HCT116 (cell line): ENCODE data around the gene FRK. TPM values are rescaled to one million over a fixed set of nuclear protein-coding genes. Genes with fewer than 3 reads are reported as not detected.

Experiments used
- ATAC-seq: fragments of 200-7000 bp; cut with Tn5 transposase; 2 replicates; pipeline ENCODE4 v1.9.1; 2020; ENCODE audit warnings: mild to moderate bottlenecking, moderate library complexity
- BruUV-seq: library from RNA; stranded (reverse); fragments of 400-500 nt; replicated peaks from 2 replicates; lab custom pipeline; 2021; lab: Mats Ljungman, UMichigan
- CTCF ChIA-PET: fragments of 300-600 bp; sonication (Branson Sonifier 250); formaldehyde crosslinking; loops from one replicate; lab custom pipeline; 2021; ENCODE audit warnings: antibody characterized with exemption; lab: Charles Lee
- POLR2A ChIA-PET: fragments of 300-600, 350-600 bp; sonication (Branson Sonifier 250); formaldehyde crosslinking; loops from one replicate; lab custom pipeline; 2021; ENCODE audit warnings: antibody characterized with exemption; lab: Charles Lee
- RAD21 ChIA-PET, 2 experiments: fragments of 300-600 bp; sonication (Branson Sonifier 250); formaldehyde crosslinking; loops; one replicate each; lab custom pipeline; 2023; ENCODE audit warnings: low total read pairs in 2 of 2; ENCODE audit not compliant: uncharacterized antibody in 2 of 2, unreplicated experiment in 2 of 2, low non-redundant PET in 1 of 2; lab: Charles Lee
- DNase-seq: peaks from one replicate; pipeline ENCODE4 v3.0.0-alpha.2; 2010; ENCODE audit warnings: low read depth, low spot score
- H2AFZ ChIP-seq: fragments of 200-600 bp; shearing (Covaris generic), sonication (generic); 2 replicates; pipeline ENCODE4 v1.6.1; 2017; ENCODE audit warnings: low read depth, mixed run types, mixed read lengths, antibody characterized with exemption, low read length; ENCODE audit not compliant: poor library complexity, severe bottlenecking
- H3K27ac ChIP-seq: 2 replicates; pipeline ENCODE4 v1.5.1; 2012; ENCODE audit warnings: low read depth, low read length
- H3K27me3 ChIP-seq: fragments of 200-600 bp; sonication (generic); 2 replicates; pipeline ENCODE4 v1.6.1; 2016; ENCODE audit warnings: mixed run types, low read length, mixed read lengths; ENCODE audit not compliant: insufficient read depth
- H3K36me3 ChIP-seq, 2 experiments: fragments of 200-500 bp in 1 of 2; fragments of 200-600 bp in 1 of 2; sonication (Bioruptor generic) in 1 of 2; sonication (generic) in 1 of 2; 2 replicates each; pipeline versions ENCODE4 v1.5.1 to v1.6.1; 2014 to 2016; ENCODE audit warnings: low read length in 2 of 2, inconsistent platforms in 1 of 2, mixed read lengths in 1 of 2, mixed run types in 1 of 2; ENCODE audit not compliant: insufficient read depth in 2 of 2, control insufficient read depth in 1 of 2
- H3K4me1 ChIP-seq, 2 experiments: fragments of 200-600 bp in 1 of 2; sonication (generic) in 1 of 2; 2 replicates each; pipeline versions ENCODE4 v1.5.1 to v1.6.1; 2012 to 2017; ENCODE audit warnings: low read length in 2 of 2, inconsistent platforms in 1 of 2, mild to moderate bottlenecking in 1 of 2, mixed read lengths in 1 of 2, mixed run types in 1 of 2, moderate library complexity in 1 of 2; ENCODE audit not compliant: insufficient read depth in 2 of 2, control insufficient read depth in 1 of 2
- H3K4me2 ChIP-seq: fragments of 200-600 bp; sonication (generic); 2 replicates; pipeline ENCODE4 v1.6.1; 2017; ENCODE audit warnings: mixed run types, low read length, mixed read lengths
- H3K4me3 ChIP-seq, 2 experiments: fragments of 200-600 bp in 1 of 2; sonication (generic) in 1 of 2; replicated peaks in 1 of 2; 2 replicates each; pipeline ENCODE4 v1.5.1; 2011 to 2016; ENCODE audit warnings: low read length in 2 of 2, control low read depth in 1 of 2, low read depth in 1 of 2, mild to moderate bottlenecking in 1 of 2, mixed read lengths in 1 of 2, mixed run types in 1 of 2
- H3K79me2 ChIP-seq: fragments of 200-600 bp; sonication (generic); 2 replicates; pipeline ENCODE4 v1.6.1; 2017; ENCODE audit warnings: mild to moderate bottlenecking, mixed run types, low read length, moderate library complexity, mixed read lengths; ENCODE audit not compliant: insufficient read depth
- H3K9ac ChIP-seq: fragments of 200-600 bp; sonication (generic); 2 replicates; pipeline ENCODE4 v1.6.1; 2016; ENCODE audit warnings: low read length, mixed read lengths
- H3K9me2 ChIP-seq: fragments of 200-600 bp; sonication (generic), shearing (Covaris generic); 2 replicates; pipeline ENCODE4 v1.6.1; 2017; ENCODE audit warnings: mixed run types, mild to moderate bottlenecking, moderate library complexity; ENCODE audit not compliant: insufficient read depth
- H3K9me3 ChIP-seq, 2 experiments: fragments of 200-500 bp in 1 of 2; fragments of 200-600 bp in 1 of 2; sonication (Bioruptor generic) in 1 of 2; sonication (generic) in 1 of 2; 2 replicates each; pipeline ENCODE4 v1.6.1; 2014 to 2017; ENCODE audit warnings: low read length in 2 of 2, mixed read lengths in 2 of 2, inconsistent platforms in 1 of 2, low read depth in 1 of 2, mild to moderate bottlenecking in 1 of 2, mixed run types in 1 of 2, moderate library complexity in 1 of 2; ENCODE audit not compliant: control insufficient read depth in 1 of 2, insufficient read depth in 1 of 2
- H4K20me1 ChIP-seq: fragments of 200-600 bp; sonication (generic), shearing (Covaris generic); 2 replicates; pipeline ENCODE4 v1.6.1; 2017; ENCODE audit warnings: mixed run types, mild to moderate bottlenecking, moderate library complexity; ENCODE audit not compliant: insufficient read depth
- ATF3 ChIP-seq: IDR thresholded peaks from 2 replicates; pipeline ENCODE4 v1.6.1; 2012
- CEBPB ChIP-seq: IDR thresholded peaks from 2 replicates; pipeline ENCODE4 v1.6.1; 2012; ENCODE audit warnings: low read depth
- CTCF ChIP-seq, 3 experiments: fragments of 200-600 bp in 1 of 3; sonication (generic) in 1 of 3; IDR thresholded peaks in 2 of 3; conservative IDR thresholded peaks in 1 of 3; 2 replicates each; pipeline ENCODE4 v1.5.1; 2012 to 2017; ENCODE audit warnings: low read depth in 2 of 3, low read length in 2 of 3, antibody characterized with exemption in 1 of 3, borderline replicate concordance in 1 of 3, control low read depth in 1 of 3, mild to moderate bottlenecking in 1 of 3, mixed read lengths in 1 of 3, mixed run types in 1 of 3, moderate library complexity in 1 of 3; ENCODE audit not compliant: insufficient read depth in 1 of 3
- EGR1 ChIP-seq: IDR thresholded peaks from 2 replicates; pipeline ENCODE4 v1.6.1; 2012; ENCODE audit warnings: low read depth
- ELF1 ChIP-seq: IDR thresholded peaks from 2 replicates; pipeline ENCODE4 v1.6.1; 2012; ENCODE audit warnings: low read depth, borderline replicate concordance
- EZH2 ChIP-seq: fragments of 200-600 bp; sonication (generic); IDR thresholded peaks from 2 replicates; pipeline ENCODE4 v1.6.1; 2017; ENCODE audit warnings: antibody characterized with exemption, mixed run types
- JUND ChIP-seq: IDR thresholded peaks from 2 replicates; pipeline ENCODE4 v1.6.1; 2012
- POLR2A ChIP-seq: IDR thresholded peaks from 2 replicates; pipeline ENCODE4 v1.7.0; 2011; ENCODE audit warnings: borderline replicate concordance; ENCODE audit not compliant: insufficient read depth, insufficient read length; ENCODE audit errors: extremely low read depth
- RAD21 ChIP-seq: IDR thresholded peaks from 2 replicates; pipeline ENCODE4 v1.6.1; 2012; ENCODE audit warnings: low read depth, mild to moderate bottlenecking
- REST ChIP-seq: IDR thresholded peaks from 2 replicates; pipeline ENCODE4 v1.6.1; 2012; ENCODE audit warnings: low read depth
- SIN3A ChIP-seq: IDR thresholded peaks from 2 replicates; pipeline ENCODE4 v1.6.1; 2012; ENCODE audit warnings: low read depth
- SP1 ChIP-seq: IDR thresholded peaks from 2 replicates; pipeline ENCODE4 v1.6.1; 2012; ENCODE audit warnings: low read depth
- TCF7L2 ChIP-seq: IDR thresholded peaks from 2 replicates; pipeline ENCODE4 v1.7.0; 2011; ENCODE audit warnings: borderline replicate concordance, inconsistent platforms; ENCODE audit not compliant: insufficient read depth, insufficient read length; ENCODE audit errors: extremely low read depth
- YY1 ChIP-seq: IDR thresholded peaks from 2 replicates; pipeline ENCODE4 v1.6.1; 2011; ENCODE audit warnings: low read length, low read depth, moderate library complexity, mild to moderate bottlenecking; ENCODE audit not compliant: insufficient replicate concordance; ENCODE audit errors: extremely low read depth
- ZBTB33 ChIP-seq: IDR thresholded peaks from 2 replicates; pipeline ENCODE4 v1.6.1; 2011; ENCODE audit warnings: mild to moderate bottlenecking, low read length, moderate library complexity; ENCODE audit not compliant: insufficient replicate concordance; ENCODE audit errors: extremely low read depth
- ZFX ChIP-seq: fragments of 450-650 bp; IDR thresholded peaks from 2 replicates; pipeline ENCODE4 v1.6.1; 2017
- ZNF274 ChIP-seq: fragments of 200-500 bp; sonication (Bioruptor generic); IDR thresholded peaks from 2 replicates; pipeline ENCODE4 v1.6.1; 2014; ENCODE audit warnings: mild to moderate bottlenecking, low read depth, low read length, inconsistent platforms
- intact Hi-C: fragments of 100-400 bp; cut with micrococcal nuclease; formaldehyde crosslinking; loops from 2 replicates; pipeline ENCODE4 v1.10.0; 2022
- total RNA-seq: library from RNA; stranded (reverse); gene quantifications from one replicate; pipeline ENCODE4 v1.2.1, GENCODE V29; 2021; ENCODE audit not compliant: unreplicated experiment

The FRK gene
- total RNA-seq, 1 experiment from 2014 or later: 3.7 TPM

- CTCF ChIA-PET: interaction anchor here (0.9 to 2.9 kb wide), 4 partner anchors 11 to 90 kb away, joined by 3 to 22 read pairs (median 6); partner anchors contain the start of gene FRK
- peak within 1 kb of the TSS; percentile 94 for H2AFZ ChIP-seq
- no peaks in the 10 kb centered on the region for H3K9me2 ChIP-seq
- peak within 1 kb of the TSS; percentile 93 for H3K9ac ChIP-seq
- intact Hi-C loops: loop anchor here (1.0 kb wide), 1 partner anchor 89 kb away; no protein-coding TSS in a partner anchor
- peaks cover 4 to 7% of the 10 kb centered on the region in 2 experiments; a peak in 2 of 4 replicates for H3K9me3 ChIP-seq
- peak within 1 kb of the TSS; percentile 92 for H3K4me2 ChIP-seq
- H4K20me1 ChIP-seq: no peaks in the 10 kb centered on the region
- H3K4me1 ChIP-seq: peaks cover 6 to 20% of the 10 kb centered on the region in 2 experiments; a peak in 3 of 4 replicates
- peak within 1 kb of the TSS; percentile 71 to 93 for H3K4me3 ChIP-seq
- no peaks in the 10 kb centered on the region for H3K27me3 ChIP-seq
- RAD21 ChIA-PET: interaction anchor here (0.6 to 1.3 kb wide), 2 partner anchors 92 to 322 kb away, joined by 3 to 4 read pairs; no protein-coding TSS in a partner anchor
- ATAC-seq (peak; percentile 94), DNase-seq (peak; percentile 62)
- H3K36me3 ChIP-seq: no peaks in the 10 kb centered on the region
- H3K27ac ChIP-seq: peak within 1 kb of the TSS; percentile 92
- H3K79me2 ChIP-seq: peaks cover 21% of the 10 kb centered on the region
- no TSS peak for BruUV-seq
- POLR2A ChIA-PET: interaction anchor here (0.6 to 1.9 kb wide), 6 partner anchors 9 to 89 kb away, joined by 3 to 8 read pairs (median 5); no protein-coding TSS in a partner anchor
- TF ChIP-seq ATF3 (no peak), YY1 (peak; percentile 53), CTCF (IDR thresholded peaks at IDR 0.05 in 2 of 3, conservative IDR thresholded peaks at IDR 0.05 in 1 of 3; ENCODE audit: borderline replicate concordance in 1 of 3, insufficient read depth in 1 of 3, low read depth in 2 of 3, low read length in 2 of 3) (peak in 2 of 3 experiments; percentile 13 to 20; a peak in 2 of 6 replicates), TCF7L2 (no peak), EZH2 (no peak), ZNF274 (no peak), SP1 (no peak), JUND (no peak), REST (no peak), SIN3A (peak; percentile 73; the same call in 1 of the 2 replicates), EGR1 (no peak), ELF1 (no peak), POLR2A (peak; percentile 83), CEBPB (no peak; the same call in 1 of the 2 replicates), RAD21 (no peak), ZBTB33 (no peak), ZFX (peak; percentile 89)
Measured at GRCh38 chr6:116100419-116101301, 40.0 kb upstream of the FRK start, which contains the start of gene NT5DC1. TSS of gene NT5DC1 (plus strand) at chr6:116100853. CDS start at chr6:116100931, 78 bp downstream.
